DMS79 treated with DMSO at 0.1 percent for 48 hours (cell line): ENCODE measurements around the gene PLAGL1.
"Not testable (repeated sequence)": the region's sequence is repeated elsewhere in the genome, so short reads cannot be mapped to it uniquely, and the experiment has no call there.

Experiments used
- DNase-seq: peaks from one replicate; lab custom pipeline; 2025; lab: John Stamatoyannopoulos, UW

Gene PLAGL1

GRCh38 chr6:144009628-144010027 lies 1.6 kb upstream of the PLAGL1 start:
- not testable (repeated sequence) for DNase-seq

GRCh38 chr6:144008846-144009245 lies 787 bp upstream of the PLAGL1 start:
- no peak for DNase-seq

DNA sequence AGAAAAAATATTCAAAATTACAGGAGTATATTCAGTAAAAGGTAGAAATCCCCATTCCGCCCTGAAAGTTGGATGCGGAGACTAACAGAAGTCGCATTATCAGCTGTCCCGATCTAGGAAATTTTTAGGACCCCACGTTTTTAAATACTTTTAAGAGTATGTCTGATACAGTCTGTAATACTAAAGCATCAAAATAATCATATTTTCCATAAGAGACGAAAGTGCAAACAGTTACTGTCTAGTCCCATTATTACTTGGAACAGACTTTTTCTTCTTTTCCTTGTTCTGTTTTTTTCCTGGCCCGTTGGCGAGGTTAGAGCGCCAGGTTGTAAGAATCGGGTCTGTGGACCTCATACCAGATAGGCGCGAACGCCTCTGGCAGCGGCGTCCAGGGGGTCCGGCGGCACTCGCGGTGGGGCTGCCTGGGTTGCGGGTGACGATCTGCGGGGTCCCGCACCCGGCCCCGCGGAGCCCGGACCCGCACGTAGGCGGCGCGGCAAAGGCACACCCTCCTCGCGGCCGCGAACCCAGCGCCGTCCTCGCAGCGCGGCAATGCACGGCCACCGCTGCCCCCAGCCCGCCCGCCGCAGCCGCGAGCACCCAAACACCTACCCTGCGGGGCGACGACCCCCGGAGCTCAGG lies 460 bp downstream of the PLAGL1 start:
- no peak for DNase-seq

GRCh38 chr6:144006736-144007477 lies 1.2 kb downstream of the PLAGL1 start:
- DNase-seq: no peak

- DNase-seq: no peak
These were observed 8.7 kb downstream of the PLAGL1 start for GRCh38 chr6:143999406-143999805.

DNA sequence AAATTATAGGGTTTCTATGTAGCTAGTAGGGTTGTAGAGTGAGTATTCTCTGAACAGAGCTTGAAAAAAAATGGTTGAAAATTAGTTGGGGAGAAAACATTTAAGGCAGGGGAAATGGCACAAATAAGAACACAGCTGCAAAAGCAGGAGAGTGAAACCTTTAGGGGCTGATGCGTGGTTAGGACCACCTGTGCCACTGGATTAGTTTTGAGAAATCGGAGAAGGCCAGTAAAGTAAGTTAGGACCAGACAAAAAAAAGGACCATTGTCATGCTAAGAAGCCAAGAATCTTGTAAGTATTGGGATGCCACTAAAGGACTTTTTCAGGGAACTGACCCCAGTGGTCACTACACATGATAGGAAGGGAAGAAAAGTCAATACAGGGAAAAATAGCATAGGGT lies 9.4 kb downstream of the PLAGL1 start:
- DNase-seq: no peak

GRCh38 chr6:143993965-143994646 lies 14.0 kb downstream of the PLAGL1 start:
- DNase-seq: peak; percentile 19

DNA sequence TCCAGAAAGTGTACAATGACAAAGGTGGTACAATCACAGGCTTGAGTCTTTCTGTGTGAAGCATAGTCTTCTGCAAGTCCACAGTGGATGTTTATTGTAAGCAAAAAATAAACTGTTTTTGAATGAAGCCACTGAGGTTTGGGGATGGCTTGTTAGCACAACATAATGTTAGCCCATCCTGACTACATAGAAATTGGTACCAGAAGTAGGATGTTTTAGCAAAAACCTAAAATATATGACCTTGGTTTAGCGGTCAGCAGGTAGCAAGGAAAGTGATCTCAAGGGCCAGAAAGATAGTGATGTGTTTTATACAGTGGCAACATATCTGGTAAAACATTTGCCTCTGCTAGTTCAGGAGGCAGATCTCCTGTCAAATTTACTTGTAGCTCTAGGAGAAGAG lies 15.8 kb downstream of the PLAGL1 start:
- no peak for DNase-seq

DNA sequence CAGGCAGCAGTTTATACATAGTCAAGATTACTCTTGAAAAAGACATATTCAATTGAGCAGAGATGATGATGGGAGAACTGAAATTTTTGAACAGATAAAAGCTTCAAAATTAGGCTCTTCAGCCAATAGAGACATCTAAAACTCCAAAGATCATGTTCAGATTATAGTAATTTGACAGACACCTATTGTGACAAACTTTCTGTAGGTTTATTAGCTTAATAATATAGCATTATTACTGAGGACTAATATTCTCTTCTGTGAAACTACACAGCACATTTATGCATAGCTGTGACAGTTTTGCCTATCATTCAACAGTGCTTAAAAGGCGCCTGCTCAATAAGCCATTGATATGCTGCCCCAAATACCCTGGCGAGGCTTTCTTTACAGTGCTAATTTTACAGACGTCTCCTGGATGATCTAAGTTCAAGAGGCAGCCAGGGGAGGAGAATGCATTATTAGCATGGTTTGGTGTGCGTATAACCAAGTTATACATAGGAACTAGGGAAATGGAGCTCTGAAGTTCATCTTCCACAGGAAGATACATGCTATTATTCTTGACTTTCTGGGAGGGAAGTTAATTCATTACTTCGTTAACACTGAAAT lies 21.5 kb downstream of the PLAGL1 start:
- no peak for DNase-seq

DNA sequence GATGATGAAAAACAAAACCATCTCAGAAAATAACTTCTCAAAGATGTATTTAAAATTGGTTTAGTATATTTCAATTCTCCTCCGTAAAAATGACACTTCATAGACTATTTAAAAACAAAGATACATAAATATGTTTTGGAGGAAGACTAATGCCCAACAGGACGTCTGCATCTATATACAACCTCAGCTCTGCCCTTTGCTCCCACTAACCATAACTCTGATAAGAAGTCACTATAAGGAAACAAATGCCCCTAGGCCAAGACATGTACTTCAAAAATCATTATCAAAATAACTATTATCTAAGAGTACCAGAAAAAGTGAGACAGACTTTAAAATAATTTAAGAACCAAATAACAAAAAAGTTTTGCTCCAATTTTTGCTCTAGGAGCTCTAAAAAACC lies 23.4 kb downstream of the PLAGL1 start:
- DNase-seq: no peak

GRCh38 chr6:143982968-143983367 lies 25.1 kb downstream of the PLAGL1 start:
- DNase-seq: no peak

DNA sequence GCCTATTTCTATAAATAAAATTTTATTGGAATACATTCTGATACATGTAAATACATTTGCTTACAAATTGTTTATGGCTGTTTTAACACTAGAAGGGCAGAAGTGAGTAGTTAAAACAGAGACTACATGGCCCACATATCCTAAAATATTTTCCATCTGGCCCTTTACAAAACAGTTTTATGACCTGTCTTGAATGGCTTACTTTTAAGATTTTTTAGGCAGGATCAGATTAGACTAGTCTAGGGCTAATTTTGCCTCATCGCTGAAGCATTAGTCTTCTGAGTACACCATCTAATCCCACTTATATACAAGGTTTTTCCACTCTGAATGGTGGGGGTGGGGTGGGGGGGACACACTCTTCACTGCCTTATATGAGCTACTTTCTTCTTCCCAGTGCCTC lies 27.1 kb downstream of the PLAGL1 start:
- no peak for DNase-seq

DNA sequence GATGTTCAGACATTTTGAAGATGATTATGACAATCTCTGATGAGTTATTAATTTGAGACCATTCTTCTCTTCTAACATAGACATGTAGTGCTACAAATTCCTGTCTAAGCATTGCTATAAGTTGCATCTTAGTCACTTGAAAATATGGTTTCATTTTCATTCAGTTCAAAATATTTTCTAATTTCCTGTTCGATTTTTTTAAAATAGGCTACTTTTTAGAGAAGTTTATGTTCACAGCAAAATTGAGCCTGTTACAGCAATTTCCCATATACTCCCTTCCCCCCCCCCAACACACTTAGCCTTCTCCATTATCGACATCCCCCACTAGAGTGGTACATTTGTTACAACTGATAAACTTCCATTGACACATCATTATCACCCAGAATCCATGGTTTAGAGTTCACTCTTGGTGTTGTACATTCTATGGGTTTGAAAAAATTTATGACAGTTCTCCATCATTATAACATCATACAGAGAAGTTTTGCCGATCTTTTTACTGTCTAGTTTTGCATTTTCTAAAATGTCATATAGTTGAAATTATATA lies 31.2 kb downstream of the PLAGL1 start:
- no peak for DNase-seq

DNA sequence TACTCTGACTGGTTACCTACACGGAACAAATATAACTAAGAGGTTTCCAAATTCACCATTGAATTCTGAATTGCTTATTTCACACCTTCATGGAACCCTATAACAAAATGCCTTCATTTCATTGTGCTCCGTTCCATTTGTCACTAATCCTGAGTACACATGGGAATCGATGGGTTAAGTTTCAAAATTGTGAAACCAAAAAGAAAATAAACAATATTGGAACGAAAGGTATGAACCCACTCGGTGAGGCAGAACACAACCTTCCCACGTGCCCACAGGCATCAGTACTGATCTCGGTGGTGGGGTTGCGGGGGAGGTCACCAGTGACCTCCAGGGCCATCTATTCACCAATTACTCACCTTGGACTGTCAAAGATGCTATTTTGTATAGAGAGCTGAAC lies 34.0 kb downstream of the PLAGL1 start:
- DNase-seq: no peak

DNA sequence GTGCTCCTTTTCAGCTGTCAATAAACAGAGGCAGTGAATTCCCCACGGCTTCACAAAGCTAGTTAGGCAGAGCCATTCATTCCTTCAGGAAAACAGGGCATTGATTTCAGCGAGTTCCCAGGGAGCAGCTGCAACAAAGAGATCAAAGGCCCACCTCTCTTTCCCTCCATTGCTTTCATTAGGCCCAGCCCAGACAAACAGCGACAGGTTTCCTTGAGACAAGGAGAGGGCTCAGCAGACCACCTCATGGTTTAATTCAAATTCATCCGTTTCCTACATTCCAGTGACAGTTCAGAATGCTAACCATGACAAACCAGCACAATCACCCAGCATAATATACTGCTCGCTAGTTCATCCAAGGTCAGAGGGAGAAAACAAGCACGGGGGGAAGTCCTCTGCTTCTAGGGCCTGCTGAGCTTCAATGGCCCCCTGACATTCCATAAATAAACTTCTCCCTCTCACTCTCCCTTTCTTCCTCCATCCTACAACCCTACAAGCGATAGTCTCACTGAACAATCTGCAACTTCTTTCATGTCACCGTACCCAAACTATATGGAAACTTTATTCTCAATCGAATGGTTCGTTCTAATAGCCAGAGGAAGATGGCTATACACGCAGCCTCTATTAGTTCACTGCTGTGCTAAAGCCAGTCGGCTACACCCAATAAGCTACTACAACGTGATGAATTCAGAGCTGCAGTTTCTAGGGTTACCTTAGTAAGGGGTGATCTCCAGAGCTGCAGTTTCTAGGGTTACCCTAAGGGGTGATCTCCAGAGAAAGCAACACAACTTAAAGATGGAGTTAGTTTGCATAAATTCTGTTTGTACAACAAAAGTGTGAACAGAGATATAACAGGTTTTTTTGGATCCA lies 34.7 kb downstream of the PLAGL1 start:
- DNase-seq: no peak

DNA sequence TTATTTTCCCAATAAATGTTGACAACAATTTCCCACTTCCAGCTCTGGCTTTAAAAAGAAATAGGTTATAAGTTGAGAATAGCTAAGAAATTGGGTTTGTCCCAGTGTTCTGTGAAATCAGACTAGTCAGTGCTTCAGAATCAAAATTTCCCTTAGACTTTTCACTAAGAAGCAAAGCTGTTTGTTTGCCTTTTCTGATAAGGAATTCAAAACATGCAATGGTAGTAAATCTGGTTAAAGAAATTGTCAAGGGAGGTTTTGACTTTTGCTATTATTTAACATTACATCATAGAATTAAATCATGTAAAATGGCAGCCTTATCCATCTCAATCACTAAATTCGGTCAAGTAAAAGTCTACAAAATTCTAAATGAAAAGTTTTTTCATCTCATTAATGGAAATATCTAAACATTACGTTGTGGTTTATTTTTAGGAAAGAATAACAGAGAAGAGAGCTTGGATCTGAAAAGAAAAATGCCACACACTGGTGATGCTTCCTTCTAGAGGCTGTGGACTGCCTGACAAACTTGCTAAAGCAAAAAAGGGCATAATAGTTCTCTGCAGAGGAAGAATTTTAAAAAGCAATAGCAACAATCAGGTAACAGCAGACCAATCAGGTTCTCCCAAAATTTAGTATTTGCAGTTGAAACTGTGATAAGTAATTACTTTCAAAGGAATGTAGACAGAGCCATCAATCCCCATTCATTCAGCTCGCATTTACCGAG lies 36.4 kb downstream of the PLAGL1 start:
- DNase-seq: no peak

GRCh38 chr6:143970456-143971218 lies 37.4 kb downstream of the PLAGL1 start:
- no peak for DNase-seq

DNA sequence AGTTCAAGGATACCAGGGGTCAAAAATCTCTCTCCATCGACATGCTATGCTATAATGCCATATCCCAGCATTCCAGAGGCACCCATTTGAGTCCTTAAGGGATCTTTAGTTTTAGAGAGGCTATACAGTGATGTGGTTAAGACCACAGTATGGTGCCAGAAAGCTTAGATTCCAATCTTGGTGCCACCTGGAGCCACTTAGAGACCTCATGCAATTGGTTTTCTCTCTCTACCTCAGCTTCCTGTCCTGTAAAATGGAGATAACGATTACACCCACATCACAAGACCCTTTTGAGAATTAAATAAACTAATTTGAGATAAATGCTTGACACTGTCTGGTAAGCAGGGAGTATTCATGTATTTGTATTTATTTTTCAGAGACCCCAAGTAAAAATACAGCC lies 39.0 kb downstream of the PLAGL1 start:
- no peak for DNase-seq

DNA sequence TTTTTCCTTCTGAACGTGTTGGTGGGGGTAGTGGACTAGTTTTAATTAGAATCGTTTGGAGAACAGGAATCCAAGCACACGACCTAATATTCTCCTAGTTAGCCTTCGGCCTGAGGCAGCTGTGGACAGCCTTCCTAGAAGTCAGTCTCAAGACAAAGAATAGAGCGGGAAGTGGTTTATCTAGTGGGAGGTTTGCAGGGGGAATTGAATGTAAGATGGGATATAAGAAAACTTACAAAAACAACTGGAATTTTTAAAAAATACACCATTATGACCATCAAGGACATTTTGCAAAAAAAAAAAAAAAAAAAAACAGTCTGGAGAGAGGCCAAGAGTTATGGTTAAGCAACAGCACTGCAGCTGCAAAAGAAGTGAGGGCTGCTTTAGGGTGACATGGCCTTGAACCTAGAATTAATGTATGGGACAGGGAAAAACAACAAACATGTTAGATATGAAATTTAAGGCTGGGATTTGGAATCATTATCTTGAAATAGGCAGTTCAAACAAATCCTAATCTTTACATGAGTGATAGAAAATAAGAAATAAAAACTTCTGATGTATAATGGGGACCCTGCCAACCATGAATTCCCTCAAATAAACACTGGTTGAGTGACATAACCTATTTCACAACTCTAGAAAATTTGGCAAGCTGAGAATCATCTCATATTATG lies 40.2 kb downstream of the PLAGL1 start:
- DNase-seq: no peak

GRCh38 chr6:143966312-143966711 lies 41.7 kb downstream of the PLAGL1 start:
- DNase-seq: no peak
